ENCODE data around the gene RASD1.
A peak's percentile ranks its signal among the peaks of the same experiment; 100 is the strongest.
"Not testable (repeated sequence)": the region's sequence is repeated elsewhere in the genome, so short reads cannot be mapped to it uniquely, and the experiment has no call there.

Gene RASD1

GRCh38 chr17:17497065-17497844 is 1.1 kb upstream of the RASD1 start:
- DNase-seq: no peak

- DNase-seq: peak in 1 of 2 donors; percentile 17
These were observed 533 bp downstream of the RASD1 start for GRCh38 chr17:17495536-17496188.

GRCh38 chr17:17494870-17495535 is 1.2 kb downstream of the RASD1 start:
- peak in 1 of 2 donors; percentile 22 for DNase-seq

- no peak for DNase-seq
These were observed 1.7 kb downstream of the RASD1 start for GRCh38 chr17:17494499-17494869.

GRCh38 chr17:17493986-17494466 is 2.2 kb downstream of the RASD1 start:
- DNase-seq: no peak

- DNase-seq: peak in 1 of 2 donors; percentile 39
These were observed 2.8 kb downstream of the RASD1 start for GRCh38 chr17:17493249-17493985.

- DNase-seq: no peak
These were observed 3.6 kb downstream of the RASD1 start for GRCh38 chr17:17492571-17492970.

- no peak for DNase-seq
These were observed 4.1 kb downstream of the RASD1 start for GRCh38 chr17:17492085-17492484.

GRCh38 chr17:17491546-17491988 is 4.6 kb downstream of the RASD1 start:
- DNase-seq: no peak

GRCh38 chr17:17491031-17491471 is 5.1 kb downstream of the RASD1 start:
- no peak for DNase-seq

- DNase-seq: no peak
These were observed 8.2 kb downstream of the RASD1 start for GRCh38 chr17:17487998-17488397.

GRCh38 chr17:17486416-17486815 is 9.8 kb downstream of the RASD1 start:
- not testable (repeated sequence) for DNase-seq

- no peak for DNase-seq
These were observed 10.8 kb downstream of the RASD1 start for GRCh38 chr17:17485420-17485819.

- peak in 1 of 2 donors; percentile 37 for DNase-seq
These were observed 11.7 kb downstream of the RASD1 start for GRCh38 chr17:17484451-17484899.

GRCh38 chr17:17481860-17482259 is 14.3 kb downstream of the RASD1 start:
- no peak for DNase-seq

- DNase-seq: no peak
These were observed 15.5 kb downstream of the RASD1 start for GRCh38 chr17:17480593-17481148.

GRCh38 chr17:17479209-17479608 is 17.0 kb downstream of the RASD1 start:
- DNase-seq: no peak

- peak; percentile 94 to 97 for DNase-seq
These were observed 19.2 kb downstream of the RASD1 start, which contains the start of gene MED9 for GRCh38 chr17:17476865-17477467. TSS of gene MED9 (plus strand) at chr17:17477000. CDS start at chr17:17477042, 42 bp downstream.

GRCh38 chr17:17474341-17474740 is 21.9 kb downstream of the RASD1 start:
- no peak for DNase-seq

- DNase-seq: no peak
These were observed 23.8 kb downstream of the RASD1 start for GRCh38 chr17:17472333-17472920.

- DNase-seq: peak; percentile 48 to 69
These were observed 26.2 kb downstream of the RASD1 start for GRCh38 chr17:17469996-17470395.
